ENCODE measurements around the gene KLRC2.

Gene KLRC2

DNA sequence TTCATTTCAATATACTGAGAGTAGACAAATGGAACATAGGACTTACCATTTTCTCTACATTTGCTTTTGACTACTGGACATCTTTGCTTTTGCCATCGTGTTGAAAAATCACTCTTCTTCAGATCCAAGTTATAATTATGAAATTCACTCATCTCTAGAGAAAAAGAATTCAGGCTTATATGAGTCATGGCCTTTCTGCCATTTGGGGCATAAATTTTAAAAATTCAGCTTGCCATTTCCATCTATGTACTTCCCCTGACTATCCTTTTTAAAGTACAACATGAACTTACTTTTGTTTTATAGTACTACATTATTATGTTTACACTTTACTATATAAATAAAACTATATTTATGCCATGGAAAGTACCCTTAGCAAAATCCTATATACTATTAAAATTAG, 49.0 kb downstream of the KLRC2 start:
- no peaks in the 10 kb centered on the region for H3K4me1 ChIP-seq (ENCODE audit: control insufficient read depth in 1 of 2, insufficient read depth in 1 of 2, low read depth in 1 of 2, low read length in 1 of 2)
- TF ChIP-seq, protein P1, sequence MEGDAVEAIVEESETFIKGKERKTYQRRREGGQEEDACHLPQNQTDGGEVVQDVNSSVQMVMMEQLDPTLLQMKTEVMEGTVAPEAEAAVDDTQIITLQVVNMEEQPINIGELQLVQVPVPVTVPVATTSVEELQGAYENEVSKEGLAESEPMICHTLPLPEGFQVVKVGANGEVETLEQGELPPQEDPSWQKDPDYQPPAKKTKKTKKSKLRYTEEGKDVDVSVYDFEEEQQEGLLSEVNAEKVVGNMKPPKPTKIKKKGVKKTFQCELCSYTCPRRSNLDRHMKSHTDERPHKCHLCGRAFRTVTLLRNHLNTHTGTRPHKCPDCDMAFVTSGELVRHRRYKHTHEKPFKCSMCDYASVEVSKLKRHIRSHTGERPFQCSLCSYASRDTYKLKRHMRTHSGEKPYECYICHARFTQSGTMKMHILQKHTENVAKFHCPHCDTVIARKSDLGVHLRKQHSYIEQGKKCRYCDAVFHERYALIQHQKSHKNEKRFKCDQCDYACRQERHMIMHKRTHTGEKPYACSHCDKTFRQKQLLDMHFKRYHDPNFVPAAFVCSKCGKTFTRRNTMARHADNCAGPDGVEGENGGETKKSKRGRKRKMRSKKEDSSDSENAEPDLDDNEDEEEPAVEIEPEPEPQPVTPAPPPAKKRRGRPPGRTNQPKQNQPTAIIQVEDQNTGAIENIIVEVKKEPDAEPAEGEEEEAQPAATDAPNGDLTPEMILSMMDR (IDR thresholded peaks at IDR 0.05): no peak
- no peak overlapping the region for H3K4me3 ChIP-seq (ENCODE audit: low read depth in 1 of 2, low read length in 1 of 2)
- H3K36me3 ChIP-seq: no peaks in the 10 kb centered on the region
- peaks cover 52% of the 10 kb centered on the region for H3K27me3 ChIP-seq
- no peak overlapping the region for H3K27ac ChIP-seq
- H3K9me3 ChIP-seq: no peaks in the 10 kb centered on the region

DNA sequence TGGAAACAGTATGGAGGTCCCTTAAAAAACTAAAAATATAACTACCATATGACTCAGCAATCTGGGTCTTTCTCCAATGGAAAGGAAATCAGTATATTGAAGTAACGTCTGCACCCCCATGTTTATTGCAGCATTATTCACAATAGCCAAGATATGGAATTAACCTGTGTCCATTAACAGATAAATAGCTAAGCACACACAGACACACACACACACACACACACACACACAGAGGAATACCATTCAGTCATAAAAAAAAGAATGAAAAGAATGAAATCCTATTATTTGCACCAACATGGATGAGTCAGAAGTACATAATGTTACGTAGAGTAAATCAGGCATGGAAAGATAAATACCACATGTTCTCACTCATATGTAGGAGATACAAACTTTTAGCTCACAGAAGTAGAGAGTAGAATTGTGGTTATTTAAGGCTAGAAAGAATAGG, 50.6 kb downstream of the KLRC2 start:
- Histone ChIP-seq H3K4me3 (ENCODE audit: low read depth in 1 of 2, low read length in 1 of 2) (no peak overlapping the region), H3K36me3 (no peaks in the 10 kb centered on the region), H3K4me1 (ENCODE audit: control insufficient read depth in 1 of 2, insufficient read depth in 1 of 2, low read depth in 1 of 2, low read length in 1 of 2) (no peaks in the 10 kb centered on the region), H3K27ac (no peak overlapping the region), H3K9me3 (no peaks in the 10 kb centered on the region), H3K27me3 (peaks cover 36% of the 10 kb centered on the region)
- TF ChIP-seq, protein P1 (IDR thresholded peaks at IDR 0.05): no peak

DNA sequence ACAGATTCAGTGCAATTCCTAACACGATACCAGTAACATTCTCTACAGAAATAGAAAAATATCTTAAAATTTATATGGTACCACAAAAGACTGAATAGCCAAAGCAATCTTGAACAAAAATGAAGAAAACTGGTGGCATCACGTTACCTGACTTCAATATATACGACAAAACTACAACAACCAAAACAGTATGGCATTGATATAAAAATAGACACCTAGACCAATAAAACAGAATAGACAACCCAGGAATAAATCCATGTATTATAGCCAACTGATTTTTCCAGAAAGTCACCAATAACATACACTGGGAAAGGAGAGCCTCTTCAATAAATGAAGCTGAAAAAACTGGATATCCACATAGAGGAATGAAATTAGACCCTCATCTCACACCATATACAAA, 51.6 kb downstream of the KLRC2 start:
- Histone ChIP-seq H3K9me3 (no peaks in the 10 kb centered on the region), H3K27ac (no peak overlapping the region), H3K27me3 (peaks cover 26% of the 10 kb centered on the region), H3K4me1 (ENCODE audit: control insufficient read depth in 1 of 2, insufficient read depth in 1 of 2, low read depth in 1 of 2, low read length in 1 of 2) (no peaks in the 10 kb centered on the region), H3K36me3 (no peaks in the 10 kb centered on the region), H3K4me3 (ENCODE audit: low read depth in 1 of 2, low read length in 1 of 2) (no peak overlapping the region)
- TF ChIP-seq, protein P1 (IDR thresholded peaks at IDR 0.05): no peak

DNA sequence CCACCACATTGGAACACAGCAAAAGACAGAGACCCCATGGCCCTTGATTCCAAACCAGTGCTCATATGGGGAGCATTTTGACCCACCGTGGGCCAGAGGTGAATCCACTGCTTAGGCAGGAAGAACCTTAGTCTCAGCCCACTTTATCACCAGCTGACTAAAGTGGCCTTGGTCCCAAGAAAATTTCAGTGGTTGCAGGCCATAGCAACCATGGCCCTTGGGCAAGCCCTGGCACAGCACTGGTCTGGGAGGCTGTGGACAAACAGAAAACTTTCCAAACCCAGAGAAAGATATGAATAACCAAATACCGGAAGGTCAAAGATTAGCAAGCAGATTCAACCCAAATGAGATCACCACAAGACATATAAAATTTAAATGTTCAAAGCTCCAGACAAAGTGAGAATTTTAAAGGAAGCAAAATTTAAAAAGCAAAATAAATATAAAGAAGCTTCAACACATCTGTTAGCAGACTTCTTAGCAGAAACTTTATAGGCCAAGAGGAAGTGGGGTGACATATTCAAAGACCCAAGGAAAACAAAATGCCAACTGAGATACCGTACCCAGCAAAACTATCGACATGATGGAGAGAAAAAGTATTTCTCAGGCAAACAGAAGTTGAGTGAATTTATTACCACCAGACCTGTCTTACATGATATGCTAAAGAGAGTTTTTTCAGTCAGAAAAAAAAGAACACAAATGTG, 53.7 kb downstream of the KLRC2 start:
- H3K27me3 ChIP-seq: peaks cover 10% of the 10 kb centered on the region
- no peaks in the 10 kb centered on the region for H3K36me3 ChIP-seq
- TF ChIP-seq, protein P1 (IDR thresholded peaks at IDR 0.05): no peak
- no peak overlapping the region for H3K27ac ChIP-seq
- H3K4me3 ChIP-seq (ENCODE audit: low read depth in 1 of 2, low read length in 1 of 2): no peak overlapping the region
- H3K4me1 ChIP-seq (ENCODE audit: control insufficient read depth in 1 of 2, insufficient read depth in 1 of 2, low read depth in 1 of 2, low read length in 1 of 2): no peaks in the 10 kb centered on the region
- H3K9me3 ChIP-seq: no peaks in the 10 kb centered on the region
